K562 (cell line): Measurements from ENCODE around the gene MINDY4. TPM values are rescaled to one million over a fixed set of nuclear protein-coding genes. Genes with fewer than 3 reads are reported as not detected.

Experiments
- ATAC-seq: fragments of 200-7000 bp; cut with Tn5 transposase; 3 replicates; pipeline ENCODE4 v1.9.1; 2020; ENCODE audit warnings: moderate library complexity
- BruUV-seq: library from RNA; stranded (reverse); fragments of 400-500 nt; replicated peaks from 2 replicates; lab custom pipeline; 2021; lab: Mats Ljungman, UMichigan
- CTCF ChIA-PET: fragments of 300-600 bp; formaldehyde crosslinking; extraction: SDS; loops from one replicate; lab custom pipeline; 2021; ENCODE audit warnings: low intra/inter-chr PET ratio; lab: Yijun Ruan, JAX
- POLR2A ChIA-PET: fragments of 300-600, 350-650 bp; sonication (Branson Sonifier 250); formaldehyde crosslinking; extraction: SDS; loops from one replicate; lab custom pipeline; 2021; ENCODE audit warnings: antibody characterized with exemption, inconsistent platforms; lab: Yijun Ruan, JAX
- DNase-seq, 4 experiments: peaks; one replicate each; pipeline versions ENCODE4 v3.0.0 to v3.0.0-alpha.2; 2011 to 2018; ENCODE audit warnings: low spot score in 3 of 4, mixed read lengths in 3 of 4; ENCODE audit errors: extremely low read depth in 1 of 4
- FAIRE-seq: peaks from 2 replicates; lab custom pipeline; 2011; peaks lifted over from hg19 to GRCh38; lab: Jason Lieb, UNC
- H2AFZ ChIP-seq: 2 replicates; pipeline ENCODE4 v1.6.0; 2011; ENCODE audit warnings: low read depth, low read length, control low read depth, inconsistent platforms
- H3K27ac ChIP-seq: fragments of 200-600 bp; 3 replicates; pipeline ENCODE4 v1.8.0; 2011; ENCODE audit warnings: low read depth, mild to moderate bottlenecking, control low read depth, inconsistent platforms, low read length, moderate library complexity, mixed read lengths; ENCODE audit errors: extremely low read depth
- H3K27me3 ChIP-seq, 2 experiments: fragments of 300-600 bp in 1 of 2; 2 replicates in 1 of 2; 3 replicates in 1 of 2; pipeline versions ENCODE4 v1.6.0 to v1.8.0; 2011; ENCODE audit warnings: inconsistent platforms in 2 of 2, low read length in 2 of 2, mild to moderate bottlenecking in 1 of 2, mixed read lengths in 1 of 2, moderate library complexity in 1 of 2; ENCODE audit not compliant: control insufficient read depth in 2 of 2, insufficient read depth in 2 of 2
- H3K36me3 ChIP-seq: fragments of 300-600 bp; 3 replicates; pipeline ENCODE4 v1.8.0; 2011; ENCODE audit warnings: mild to moderate bottlenecking, low read length, inconsistent platforms; ENCODE audit not compliant: control insufficient read depth, insufficient read depth
- H3K4me1 ChIP-seq, 2 experiments: fragments of 200-600 bp in 1 of 2; replicated peaks in 1 of 2; 2 replicates in 1 of 2; 3 replicates in 1 of 2; pipeline versions ENCODE4 v1.5.1 to v1.8.0; 2011; ENCODE audit warnings: inconsistent platforms in 2 of 2, low read length in 2 of 2, mild to moderate bottlenecking in 1 of 2, mixed read lengths in 1 of 2, moderate library complexity in 1 of 2; ENCODE audit not compliant: control insufficient read depth in 2 of 2, insufficient read depth in 2 of 2
- H3K4me2 ChIP-seq: 2 replicates; pipeline ENCODE4 v1.6.1; 2011; ENCODE audit warnings: low read length, control low read depth, inconsistent platforms, mixed read lengths; ENCODE audit not compliant: insufficient read depth
- H3K4me3 ChIP-seq: fragments of 200-600 bp; sonication (generic), shearing (Covaris generic); 2 replicates; pipeline ENCODE4 v1.5.1; 2016; ENCODE audit warnings: control low read depth, inconsistent platforms
- H3K79me2 ChIP-seq: fragments of 200-600 bp; 3 replicates; pipeline ENCODE4 v1.8.0; 2011; ENCODE audit warnings: low read length, inconsistent platforms; ENCODE audit not compliant: control insufficient read depth, insufficient read depth
- H3K9ac ChIP-seq, 2 experiments: 2 replicates each; pipeline versions ENCODE4 v1.6.0 to v1.6.1; 2011; ENCODE audit warnings: low read depth in 2 of 2, low read length in 2 of 2, control low read depth in 1 of 2, inconsistent platforms in 1 of 2, mild to moderate bottlenecking in 1 of 2, mixed read lengths in 1 of 2; ENCODE audit not compliant: insufficient read depth in 1 of 2
- H3K9me1 ChIP-seq: one replicate; pipeline ENCODE4 v1.6.0; 2011; ENCODE audit warnings: inconsistent platforms, mild to moderate bottlenecking, low read length, moderate library complexity; ENCODE audit not compliant: control insufficient read depth, insufficient read depth
- H3K9me3 ChIP-seq: replicated peaks from 2 replicates; pipeline ENCODE4 v1.5.1; 2011; ENCODE audit warnings: low read depth, low read length, inconsistent platforms; ENCODE audit not compliant: control insufficient read depth, insufficient read depth
- H4K20me1 ChIP-seq: replicated peaks from 2 replicates; pipeline ENCODE4 v1.6.1; 2011; ENCODE audit warnings: low read length, inconsistent platforms, mixed read lengths; ENCODE audit not compliant: control insufficient read depth, insufficient read depth
- ETV1 ChIP-seq: fragments of 450-650 bp; conservative IDR thresholded peaks from 2 replicates; pipeline ENCODE4 v1.6.1; 2016; ENCODE audit warnings: missing genetic modification characterization, control low read depth, low read depth, missing compliant biosample characterization
- SMARCE1 ChIP-seq: fragments of 450-650 bp; IDR thresholded peaks from 2 replicates; pipeline ENCODE4 v1.7.1; 2016; ENCODE audit warnings: mild to moderate bottlenecking
- ZC3H8 ChIP-seq: fragments of 450-650 bp; IDR thresholded peaks from 2 replicates; pipeline ENCODE4 v1.6.1; 2017
- ZNF444 ChIP-seq: fragments of 250-450 bp; sonication (Bioruptor Pico); IDR thresholded peaks from 2 replicates; pipeline ENCODE4 v1.4.0; 2020; ENCODE audit warnings: mild to moderate bottlenecking, moderate library complexity
- ZNF644 ChIP-seq: fragments of 200-800 bp; sonication (Bioruptor generic); IDR thresholded peaks from 2 replicates; pipeline ENCODE4 v1.6.1; 2016; ENCODE audit warnings: low read depth, missing genetic modification characterization, missing compliant biosample characterization
- WGBS: fragments of 100-300 bp; shearing (Covaris generic); methylation state at CpG from one replicate; pipeline ENCODE4 v1.1.6; 2016; ENCODE audit warnings: low coverage, mixed read lengths; ENCODE audit not compliant: insufficient coverage; ENCODE audit errors: missing lambda C conversion rate; 5-methylcytosine and 5-hydroxymethylcytosine counted together
- in situ Hi-C: fragments of 300-500 bp; cut with MboI; formaldehyde crosslinking; loops from 4 replicates; pipeline ENCODE4 v1.15.0; 2018; ENCODE audit warnings: inconsistent platforms, mixed read lengths
- intact Hi-C: fragments of 100-400 bp; cut with micrococcal nuclease; formaldehyde crosslinking; loops from 2 replicates; pipeline ENCODE4 v1.14.2; 2022
- polyA plus RNA-seq, 8 experiments: library from polyadenylated mRNA; depleted of rRNA in 4 of 8; stranded (reverse) in 5 of 8; unstranded in 3 of 8; fragments of >200 nt; fragmentation: Nextera tagmentation in 2 of 8; fragmentation: Illumina TruSeq in 1 of 8; extraction: Ambion mirVana in 2 of 8; extraction: Trizol in 1 of 8; gene quantifications; 2 replicates each; pipeline versions ENCODE4 v1.2.1 to v1.2.3, GENCODE V29; 2011 to 2014; ENCODE audit warnings: inconsistent platforms in 1 of 8, missing spikeins in 1 of 8
- total RNA-seq, 7 experiments: library from RNA; depleted of rRNA in 6 of 7; stranded (reverse); fragments of >200 nt in 6 of 7; fragmentation: Illumina TruSeq in 2 of 7; extraction: Trizol in 2 of 7; gene quantifications; 2 replicates each; pipeline versions ENCODE4 v1.2.1 to v1.2.3, GENCODE V29; 2011 to 2021; ENCODE audit warnings: low replicate concordance in 1 of 7
- TF ChIP-seq, protein P1 (sequence below): fragments of 250-450 bp; sonication (Bioruptor Pico); IDR thresholded peaks from 2 replicates; pipeline ENCODE4 v1.8.0; 2022; ENCODE audit warnings: moderate library complexity, mild to moderate bottlenecking, inconsistent platforms
- TF ChIP-seq, protein P2 (sequence below), 2 experiments: fragments of 450-650 bp; formaldehyde crosslinking in 1 of 2; IDR thresholded peaks; 2 replicates each; pipeline versions ENCODE4 v1.4.0 to v1.6.1; 2014 to 2020; ENCODE audit warnings: mild to moderate bottlenecking in 2 of 2, borderline replicate concordance in 1 of 2, low read depth in 1 of 2
- TF ChIP-seq, protein P3 (sequence below): sonication (generic); formaldehyde crosslinking; IDR thresholded peaks from 2 replicates; pipeline ENCODE4 v1.8.0; 2022; ENCODE audit warnings: mild to moderate bottlenecking, missing genetic modification reagents, borderline replicate concordance
- TF ChIP-seq, protein P4 (sequence below): fragments of 450-650 bp; formaldehyde crosslinking; conservative IDR thresholded peaks from 2 replicates; pipeline ENCODE4 v1.4.0; 2022; ENCODE audit warnings: mild to moderate bottlenecking, missing genetic modification characterization

MINDY4 gene
- total and polyA plus RNA-seq, 9 of the 15 experiments (the other 6 are each of a cell fraction or from before 2014, with no cell fraction given), result 2.1 to 16.7 (median 11.0) TPM

DNA sequence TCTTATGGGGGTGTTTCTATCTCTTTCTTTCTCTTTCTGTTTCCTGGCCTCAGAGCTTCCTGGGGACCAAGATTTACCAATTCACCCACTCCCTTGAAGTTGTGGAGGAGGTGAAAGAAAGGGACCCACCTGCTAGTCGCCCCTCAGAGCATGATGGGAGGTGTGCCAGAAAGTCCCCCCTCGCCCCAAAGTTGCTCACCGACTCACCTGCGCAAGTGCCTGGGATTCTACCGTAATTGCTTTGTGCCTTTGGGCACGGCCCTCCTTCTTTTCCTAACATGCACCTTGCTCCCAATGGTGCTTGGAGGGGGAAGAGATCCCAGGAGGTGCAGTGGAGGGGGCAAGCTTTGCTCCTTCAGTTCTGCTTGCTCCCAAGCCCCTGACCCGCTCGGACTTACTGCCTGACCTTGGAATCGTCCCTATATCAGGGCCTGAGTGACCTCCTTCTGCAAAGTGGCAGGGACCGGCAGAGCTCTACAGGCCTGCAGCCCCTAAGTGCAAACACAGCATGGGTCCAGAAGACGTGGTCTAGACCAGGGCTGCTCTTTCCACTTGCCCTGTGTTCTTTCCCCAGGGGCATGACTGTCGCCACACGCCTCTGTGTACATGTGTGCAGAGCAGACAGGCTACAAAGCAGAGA, 152.7 kb downstream of the MINDY4 start:
- ATAC-seq, result no peak
- Histone ChIP-seq H3K27me3 (no peaks in the 10 kb centered on the region), H2AFZ (no peak overlapping the region), H3K36me3 (no peaks in the 10 kb centered on the region), H3K9me3 (no peaks in the 10 kb centered on the region), H3K4me3 (no peak overlapping the region), H3K9me1 (peaks cover 10% of the 10 kb centered on the region), H3K27ac (no peak overlapping the region), H3K9ac (no peak overlapping the region), H3K79me2 (no peaks in the 10 kb centered on the region), H3K4me2 (no peak overlapping the region), H3K4me1 (peaks cover 35 to 36% of the 10 kb centered on the region in 2 experiments; a peak in 4 of 5 replicates), H4K20me1 (no peaks in the 10 kb centered on the region)
- in situ Hi-C loops (no loop called here), intact Hi-C loops (no loop called here)
- ChIA-PET POLR2A (interaction anchor here (0.9 kb wide), 1 partner anchor 10 kb away, joined by 4 read pairs; no protein-coding TSS in a partner anchor), CTCF (no interaction called here)
- no peak for FAIRE-seq
- DNase-seq, result no peak
- BruUV-seq, result no TSS peak
- 71% methylated on average over 11 of the region's 13 CpGs for WGBS
- no peak for TF ChIP-seq ZNF444
- no peak for TF ChIP-seq ZC3H8
- TF ChIP-seq, protein P1, sequence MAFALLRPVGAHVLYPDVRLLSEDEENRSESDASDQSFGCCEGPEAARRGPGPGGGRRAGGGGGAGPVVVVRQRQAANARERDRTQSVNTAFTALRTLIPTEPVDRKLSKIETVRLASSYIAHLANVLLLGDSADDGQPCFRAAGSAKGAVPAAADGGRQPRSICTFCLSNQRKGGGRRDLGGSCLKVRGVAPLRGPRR (CRISPR knock-in tag), result no peak
- TF ChIP-seq ZNF644 (tag), result no peak
- TF ChIP-seq, protein P2, sequence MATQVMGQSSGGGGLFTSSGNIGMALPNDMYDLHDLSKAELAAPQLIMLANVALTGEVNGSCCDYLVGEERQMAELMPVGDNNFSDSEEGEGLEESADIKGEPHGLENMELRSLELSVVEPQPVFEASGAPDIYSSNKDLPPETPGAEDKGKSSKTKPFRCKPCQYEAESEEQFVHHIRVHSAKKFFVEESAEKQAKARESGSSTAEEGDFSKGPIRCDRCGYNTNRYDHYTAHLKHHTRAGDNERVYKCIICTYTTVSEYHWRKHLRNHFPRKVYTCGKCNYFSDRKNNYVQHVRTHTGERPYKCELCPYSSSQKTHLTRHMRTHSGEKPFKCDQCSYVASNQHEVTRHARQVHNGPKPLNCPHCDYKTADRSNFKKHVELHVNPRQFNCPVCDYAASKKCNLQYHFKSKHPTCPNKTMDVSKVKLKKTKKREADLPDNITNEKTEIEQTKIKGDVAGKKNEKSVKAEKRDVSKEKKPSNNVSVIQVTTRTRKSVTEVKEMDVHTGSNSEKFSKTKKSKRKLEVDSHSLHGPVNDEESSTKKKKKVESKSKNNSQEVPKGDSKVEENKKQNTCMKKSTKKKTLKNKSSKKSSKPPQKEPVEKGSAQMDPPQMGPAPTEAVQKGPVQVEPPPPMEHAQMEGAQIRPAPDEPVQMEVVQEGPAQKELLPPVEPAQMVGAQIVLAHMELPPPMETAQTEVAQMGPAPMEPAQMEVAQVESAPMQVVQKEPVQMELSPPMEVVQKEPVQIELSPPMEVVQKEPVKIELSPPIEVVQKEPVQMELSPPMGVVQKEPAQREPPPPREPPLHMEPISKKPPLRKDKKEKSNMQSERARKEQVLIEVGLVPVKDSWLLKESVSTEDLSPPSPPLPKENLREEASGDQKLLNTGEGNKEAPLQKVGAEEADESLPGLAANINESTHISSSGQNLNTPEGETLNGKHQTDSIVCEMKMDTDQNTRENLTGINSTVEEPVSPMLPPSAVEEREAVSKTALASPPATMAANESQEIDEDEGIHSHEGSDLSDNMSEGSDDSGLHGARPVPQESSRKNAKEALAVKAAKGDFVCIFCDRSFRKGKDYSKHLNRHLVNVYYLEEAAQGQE (IDR thresholded peaks at IDR 0.05; ENCODE audit: borderline replicate concordance), result no peak
- TF ChIP-seq, protein P2 (CRISPR knock-in tag; IDR thresholded peaks at IDR 0.05; ENCODE audit: low read depth), result no peak
- no peak for TF ChIP-seq ETV1 (tag)
- TF ChIP-seq SMARCE1, result no peak
- TF ChIP-seq, protein P3, sequence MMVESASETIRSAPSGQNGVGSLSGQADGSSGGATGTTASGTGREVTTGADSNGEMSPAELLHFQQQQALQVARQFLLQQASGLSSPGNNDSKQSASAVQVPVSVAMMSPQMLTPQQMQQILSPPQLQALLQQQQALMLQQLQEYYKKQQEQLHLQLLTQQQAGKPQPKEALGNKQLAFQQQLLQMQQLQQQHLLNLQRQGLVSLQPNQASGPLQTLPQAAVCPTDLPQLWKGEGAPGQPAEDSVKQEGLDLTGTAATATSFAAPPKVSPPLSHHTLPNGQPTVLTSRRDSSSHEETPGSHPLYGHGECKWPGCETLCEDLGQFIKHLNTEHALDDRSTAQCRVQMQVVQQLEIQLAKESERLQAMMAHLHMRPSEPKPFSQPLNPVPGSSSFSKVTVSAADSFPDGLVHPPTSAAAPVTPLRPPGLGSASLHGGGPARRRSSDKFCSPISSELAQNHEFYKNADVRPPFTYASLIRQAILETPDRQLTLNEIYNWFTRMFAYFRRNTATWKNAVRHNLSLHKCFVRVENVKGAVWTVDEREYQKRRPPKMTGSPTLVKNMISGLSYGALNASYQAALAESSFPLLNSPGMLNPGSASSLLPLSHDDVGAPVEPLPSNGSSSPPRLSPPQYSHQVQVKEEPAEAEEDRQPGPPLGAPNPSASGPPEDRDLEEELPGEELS (CRISPR knock-in tag), result no peak
- TF ChIP-seq, protein P4, sequence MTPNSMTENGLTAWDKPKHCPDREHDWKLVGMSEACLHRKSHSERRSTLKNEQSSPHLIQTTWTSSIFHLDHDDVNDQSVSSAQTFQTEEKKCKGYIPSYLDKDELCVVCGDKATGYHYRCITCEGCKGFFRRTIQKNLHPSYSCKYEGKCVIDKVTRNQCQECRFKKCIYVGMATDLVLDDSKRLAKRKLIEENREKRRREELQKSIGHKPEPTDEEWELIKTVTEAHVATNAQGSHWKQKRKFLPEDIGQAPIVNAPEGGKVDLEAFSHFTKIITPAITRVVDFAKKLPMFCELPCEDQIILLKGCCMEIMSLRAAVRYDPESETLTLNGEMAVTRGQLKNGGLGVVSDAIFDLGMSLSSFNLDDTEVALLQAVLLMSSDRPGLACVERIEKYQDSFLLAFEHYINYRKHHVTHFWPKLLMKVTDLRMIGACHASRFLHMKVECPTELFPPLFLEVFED, result no peak
